ENCODE results near the gene GPER1.

Gene GPER1

GRCh38 chr7:1091644-1092027 is 3.7 kb downstream of the GPER1 start:
- Histone ChIP-seq H4K5ac (ENCODE audit: low read length) (no peak overlapping the region), H2BK120ac (ENCODE audit: low read depth, low read length) (no peak overlapping the region), H3K9ac (ENCODE audit: low read length) (no peak overlapping the region), H3K36me3 (ENCODE audit: control insufficient read depth, insufficient read depth, low read length) (no peaks in the 10 kb centered on the region), H3K4ac (ENCODE audit: low read depth, low read length) (no peak overlapping the region), H3K4me3 (ENCODE audit: low read length) (no peak overlapping the region), H3K23ac (ENCODE audit: low read length) (no peak overlapping the region), H3K79me2 (ENCODE audit: control insufficient read depth, insufficient read depth, low read length) (no peaks in the 10 kb centered on the region), H2BK5ac (ENCODE audit: low read length) (no peak overlapping the region), H3K56ac (ENCODE audit: low read length) (no peak overlapping the region), H4K8ac (ENCODE audit: low read depth, low read length) (no peak overlapping the region), H3K27me3 (ENCODE audit: insufficient read depth, low read length, poor library complexity) (no peaks in the 10 kb centered on the region), H3K79me1 (ENCODE audit: low read length) (peaks cover 2% of the 10 kb centered on the region), H2BK15ac (replicated peaks; ENCODE audit: low read depth) (no peak overlapping the region), H3K18ac (ENCODE audit: low read length) (no peak overlapping the region), H3K27ac (ENCODE audit: low read depth, low read length) (no peak overlapping the region), H3K4me2 (ENCODE audit: low read length) (no peak overlapping the region), H3K4me1 (ENCODE audit: control insufficient read depth, low read depth, low read length) (peaks cover 4% of the 10 kb centered on the region), H2AK5ac (ENCODE audit: low read length) (no peak overlapping the region)
- DNase-seq = no peak
- no CpG with 5 or more reads among the region's 18 CpGs for WGBS (ENCODE audit: extremely low coverage, insufficient coverage, low lambda C conversion rate)

- H3K18ac ChIP-seq (ENCODE audit: low read length) = no peak overlapping the region
- H3K79me1 ChIP-seq (ENCODE audit: low read length) = peaks cover 2% of the 10 kb centered on the region
- H3K27me3 ChIP-seq (ENCODE audit: insufficient read depth, low read length, poor library complexity) = no peaks in the 10 kb centered on the region
- no peak overlapping the region for H2BK120ac ChIP-seq (ENCODE audit: low read depth, low read length)
- no peak overlapping the region for H2BK5ac ChIP-seq (ENCODE audit: low read length)
- H3K23ac ChIP-seq (ENCODE audit: low read length) = no peak overlapping the region
- no peak overlapping the region for H3K56ac ChIP-seq (ENCODE audit: low read length)
- no peak overlapping the region for H3K27ac ChIP-seq (ENCODE audit: low read depth, low read length)
- peaks cover 4% of the 10 kb centered on the region for H3K4me1 ChIP-seq (ENCODE audit: control insufficient read depth, low read depth, low read length)
- no peaks in the 10 kb centered on the region for H3K79me2 ChIP-seq (ENCODE audit: control insufficient read depth, insufficient read depth, low read length)
- H4K8ac ChIP-seq (ENCODE audit: low read depth, low read length) = no peak overlapping the region
- no CpG with 5 or more reads among the region's 40 CpGs for WGBS (ENCODE audit: extremely low coverage, insufficient coverage, low lambda C conversion rate)
- H4K5ac ChIP-seq (ENCODE audit: low read length) = no peak overlapping the region
- no peak overlapping the region for H3K9ac ChIP-seq (ENCODE audit: low read length)
- no peak overlapping the region for H3K4ac ChIP-seq (ENCODE audit: low read depth, low read length)
- no peak overlapping the region for H3K4me3 ChIP-seq (ENCODE audit: low read length)
- no peak overlapping the region for H3K4me2 ChIP-seq (ENCODE audit: low read length)
- no peak overlapping the region for H2BK15ac ChIP-seq (replicated peaks; ENCODE audit: low read depth)
- no peak overlapping the region for H2AK5ac ChIP-seq (ENCODE audit: low read length)
- no peak for DNase-seq
- no peaks in the 10 kb centered on the region for H3K36me3 ChIP-seq (ENCODE audit: control insufficient read depth, insufficient read depth, low read length)
These were observed 4.3 kb downstream of the GPER1 start for GRCh38 chr7:1092161-1092632.

- H3K4me2 ChIP-seq (ENCODE audit: low read length) = no peak overlapping the region
- DNase-seq = no peak
- no CpG with 5 or more reads among the region's 40 CpGs for WGBS (ENCODE audit: extremely low coverage, insufficient coverage, low lambda C conversion rate)
- H3K79me1 ChIP-seq (ENCODE audit: low read length) = peaks cover 4% of the 10 kb centered on the region
- H2AK5ac ChIP-seq (ENCODE audit: low read length) = no peak overlapping the region
- no peak overlapping the region for H3K4ac ChIP-seq (ENCODE audit: low read depth, low read length)
- no peak overlapping the region for H4K8ac ChIP-seq (ENCODE audit: low read depth, low read length)
- H3K18ac ChIP-seq (ENCODE audit: low read length) = no peak overlapping the region
- no peak overlapping the region for H4K5ac ChIP-seq (ENCODE audit: low read length)
- no peak overlapping the region for H3K27ac ChIP-seq (ENCODE audit: low read depth, low read length)
- no peak overlapping the region for H3K56ac ChIP-seq (ENCODE audit: low read length)
- H2BK15ac ChIP-seq (replicated peaks; ENCODE audit: low read depth) = no peak overlapping the region
- no peaks in the 10 kb centered on the region for H3K36me3 ChIP-seq (ENCODE audit: control insufficient read depth, insufficient read depth, low read length)
- no peak overlapping the region for H3K23ac ChIP-seq (ENCODE audit: low read length)
- peaks cover 4% of the 10 kb centered on the region for H3K4me1 ChIP-seq (ENCODE audit: control insufficient read depth, low read depth, low read length)
- no peak overlapping the region for H3K9ac ChIP-seq (ENCODE audit: low read length)
- no peak overlapping the region for H2BK120ac ChIP-seq (ENCODE audit: low read depth, low read length)
- no peak overlapping the region for H2BK5ac ChIP-seq (ENCODE audit: low read length)
- no peak overlapping the region for H3K4me3 ChIP-seq (ENCODE audit: low read length)
- no peaks in the 10 kb centered on the region for H3K79me2 ChIP-seq (ENCODE audit: control insufficient read depth, insufficient read depth, low read length)
- no peaks in the 10 kb centered on the region for H3K27me3 ChIP-seq (ENCODE audit: insufficient read depth, low read length, poor library complexity)
These were observed 5.0 kb downstream of the GPER1 start for GRCh38 chr7:1092806-1093501.

- no CpG with 5 or more reads among the region's 14 CpGs for WGBS (ENCODE audit: extremely low coverage, insufficient coverage, low lambda C conversion rate)
- Histone ChIP-seq H3K36me3 (ENCODE audit: control insufficient read depth, insufficient read depth, low read length) (no peaks in the 10 kb centered on the region), H3K4me1 (ENCODE audit: control insufficient read depth, low read depth, low read length) (peaks cover 1% of the 10 kb centered on the region), H2BK120ac (ENCODE audit: low read depth, low read length) (no peak overlapping the region), H3K56ac (ENCODE audit: low read length) (no peak overlapping the region), H2BK5ac (ENCODE audit: low read length) (no peak overlapping the region), H3K4ac (ENCODE audit: low read depth, low read length) (no peak overlapping the region), H3K9ac (ENCODE audit: low read length) (no peak overlapping the region), H3K4me3 (ENCODE audit: low read length) (no peak overlapping the region), H3K27ac (ENCODE audit: low read depth, low read length) (no peak overlapping the region), H4K5ac (ENCODE audit: low read length) (no peak overlapping the region), H3K27me3 (ENCODE audit: insufficient read depth, low read length, poor library complexity) (no peaks in the 10 kb centered on the region), H2AK5ac (ENCODE audit: low read length) (no peak overlapping the region), H2BK15ac (replicated peaks; ENCODE audit: low read depth) (no peak overlapping the region), H3K4me2 (ENCODE audit: low read length) (no peak overlapping the region), H3K79me2 (ENCODE audit: control insufficient read depth, insufficient read depth, low read length) (no peaks in the 10 kb centered on the region), H3K18ac (ENCODE audit: low read length) (no peak overlapping the region), H3K23ac (ENCODE audit: low read length) (no peak overlapping the region), H4K8ac (ENCODE audit: low read depth, low read length) (no peak overlapping the region), H3K79me1 (ENCODE audit: low read length) (peaks cover 5% of the 10 kb centered on the region)
- DNase-seq = no peak
These were observed 5.6 kb downstream of the GPER1 start for GRCh38 chr7:1093502-1093843.

GRCh38 chr7:1093916-1094508 is 6.1 kb downstream of the GPER1 start:
- Histone ChIP-seq H3K9ac (ENCODE audit: low read length) (no peak overlapping the region), H2BK120ac (ENCODE audit: low read depth, low read length) (no peak overlapping the region), H2BK5ac (ENCODE audit: low read length) (no peak overlapping the region), H3K4me3 (ENCODE audit: low read length) (no peak overlapping the region), H4K8ac (ENCODE audit: low read depth, low read length) (no peak overlapping the region), H3K79me2 (ENCODE audit: control insufficient read depth, insufficient read depth, low read length) (no peaks in the 10 kb centered on the region), H3K79me1 (ENCODE audit: low read length) (peaks cover 5% of the 10 kb centered on the region), H3K18ac (ENCODE audit: low read length) (no peak overlapping the region), H4K5ac (ENCODE audit: low read length) (no peak overlapping the region), H3K23ac (ENCODE audit: low read length) (no peak overlapping the region), H3K56ac (ENCODE audit: low read length) (no peak overlapping the region), H2AK5ac (ENCODE audit: low read length) (no peak overlapping the region), H3K4me2 (ENCODE audit: low read length) (no peak overlapping the region), H3K27me3 (ENCODE audit: insufficient read depth, low read length, poor library complexity) (no peaks in the 10 kb centered on the region), H3K4me1 (ENCODE audit: control insufficient read depth, low read depth, low read length) (no peaks in the 10 kb centered on the region), H3K27ac (ENCODE audit: low read depth, low read length) (no peak overlapping the region), H3K36me3 (ENCODE audit: control insufficient read depth, insufficient read depth, low read length) (no peaks in the 10 kb centered on the region), H2BK15ac (replicated peaks; ENCODE audit: low read depth) (no peak overlapping the region), H3K4ac (ENCODE audit: low read depth, low read length) (no peak overlapping the region)
- no peak for DNase-seq
- no CpG with 5 or more reads among the region's 20 CpGs for WGBS (ENCODE audit: extremely low coverage, insufficient coverage, low lambda C conversion rate)

GRCh38 chr7:1094870-1095269 is 7.0 kb downstream of the GPER1 start:
- Histone ChIP-seq H3K4me1 (ENCODE audit: control insufficient read depth, low read depth, low read length) (no peaks in the 10 kb centered on the region), H3K4ac (ENCODE audit: low read depth, low read length) (no peak overlapping the region), H3K23ac (ENCODE audit: low read length) (no peak overlapping the region), H3K4me3 (ENCODE audit: low read length) (no peak overlapping the region), H2BK120ac (ENCODE audit: low read depth, low read length) (no peak overlapping the region), H2BK15ac (replicated peaks; ENCODE audit: low read depth) (no peak overlapping the region), H3K27me3 (ENCODE audit: insufficient read depth, low read length, poor library complexity) (no peaks in the 10 kb centered on the region), H3K36me3 (ENCODE audit: control insufficient read depth, insufficient read depth, low read length) (peaks cover 2% of the 10 kb centered on the region), H3K56ac (ENCODE audit: low read length) (no peak overlapping the region), H4K5ac (ENCODE audit: low read length) (no peak overlapping the region), H3K4me2 (ENCODE audit: low read length) (no peak overlapping the region), H2AK5ac (ENCODE audit: low read length) (no peak overlapping the region), H4K8ac (ENCODE audit: low read depth, low read length) (no peak overlapping the region), H3K9ac (ENCODE audit: low read length) (no peak overlapping the region), H3K79me1 (ENCODE audit: low read length) (peaks cover 5% of the 10 kb centered on the region), H3K79me2 (ENCODE audit: control insufficient read depth, insufficient read depth, low read length) (no peaks in the 10 kb centered on the region), H2BK5ac (ENCODE audit: low read length) (no peak overlapping the region), H3K27ac (ENCODE audit: low read depth, low read length) (no peak overlapping the region), H3K18ac (ENCODE audit: low read length) (no peak overlapping the region)
- WGBS (ENCODE audit: extremely low coverage, insufficient coverage, low lambda C conversion rate) = no CpG with 5 or more reads among the region's 14 CpGs
- DNase-seq = no peak
